ENCODE data around the gene CREB3L4.

Gene CREB3L4

GRCh38 chr1:153985341-153985912, 17.7 kb downstream of the CREB3L4 start (continued):
- TF ChIP-seq ZBTB49 (tag by site-specific recombination; IDR thresholded peaks at IDR 0.05; ENCODE audit: low read depth), result no peak
- peak; percentile 22; the same call in 1 of the 2 replicates for TF ChIP-seq ZBTB17 (tag by site-specific recombination; IDR thresholded peaks at IDR 0.05)
- TF ChIP-seq ZNF518A (tag by site-specific recombination; conservative IDR thresholded peaks at IDR 0.05; ENCODE audit: low read depth), result no peak
- TF ChIP-seq ZNF768 (tag by site-specific recombination; IDR thresholded peaks at IDR 0.05), result no peak
- peak; percentile 76 for TF ChIP-seq ZBTB20 (tag by site-specific recombination; IDR thresholded peaks at IDR 0.05)
- TF ChIP-seq ZNF571 (tag by site-specific recombination; IDR thresholded peaks at IDR 0.05), result no peak
- TF ChIP-seq ZNF174 (tag by site-specific recombination; IDR thresholded peaks at IDR 0.05), result no peak
- TF ChIP-seq ZBTB6 (tag by site-specific recombination; IDR thresholded peaks at IDR 0.05), result no peak
- no peak for TF ChIP-seq ZNF16 (tag by site-specific recombination; IDR thresholded peaks at IDR 0.05; ENCODE audit: low read depth)
- TF ChIP-seq ZNF76 (tag by site-specific recombination; IDR thresholded peaks at IDR 0.05; ENCODE audit: borderline replicate concordance, low read depth), result peak; percentile 45; the same call in 1 of the 2 replicates
- TF ChIP-seq ZNF544 (tag by site-specific recombination; IDR thresholded peaks at IDR 0.05), result no peak
- TF ChIP-seq KLF8 (tag by site-specific recombination; IDR thresholded peaks at IDR 0.05), result no peak
- no peak for TF ChIP-seq ZBTB26 (tag by site-specific recombination; optimal IDR thresholded peaks at IDR 0.05)
- no peak; the same call in 1 of the 2 replicates for TF ChIP-seq ZNF629 (tag by site-specific recombination; IDR thresholded peaks at IDR 0.05)
- no peak for TF ChIP-seq HOXD13 (CRISPR knock-in tag; IDR thresholded peaks at IDR 0.05; ENCODE audit: borderline replicate concordance)
- TF ChIP-seq ZNF510 (tag by site-specific recombination; IDR thresholded peaks at IDR 0.05; ENCODE audit: insufficient replicate concordance), result no peak
- TF ChIP-seq ZBTB1 (tag by site-specific recombination; IDR thresholded peaks at IDR 0.05), result no peak
- no peak for TF ChIP-seq ATF2 (tag by site-specific recombination; IDR thresholded peaks at IDR 0.05; ENCODE audit: low read depth)
- no peak for TF ChIP-seq ZSCAN16 (tag by site-specific recombination; IDR thresholded peaks at IDR 0.05)
- TF ChIP-seq ZNF658 (tag by site-specific recombination; IDR thresholded peaks at IDR 0.05), result no peak
- no peak for TF ChIP-seq OSR2 (tag by site-specific recombination; IDR thresholded peaks at IDR 0.05)
- no peak for TF ChIP-seq ZNF391 (tag by site-specific recombination; IDR thresholded peaks at IDR 0.05; ENCODE audit: borderline replicate concordance, low read depth)
- TF ChIP-seq BCL11A (tag by site-specific recombination; IDR thresholded peaks at IDR 0.05; ENCODE audit: low read depth), result no peak
- peak; percentile 83 for TF ChIP-seq GLIS2 (tag by site-specific recombination; IDR thresholded peaks at IDR 0.05)
- no peak for TF ChIP-seq CTCF (tag by site-specific recombination; IDR thresholded peaks at IDR 0.05)
- TF ChIP-seq ZNF341 (tag by site-specific recombination; IDR thresholded peaks at IDR 0.05; ENCODE audit: low read depth), result no peak
- no peak for TF ChIP-seq ZNF394 (tag by site-specific recombination; IDR thresholded peaks at IDR 0.05; ENCODE audit: borderline replicate concordance)
- TF ChIP-seq ZNF416 (tag by site-specific recombination; IDR thresholded peaks at IDR 0.05), result no peak

All from HEK293 (cell line).